Panc1 (cell line): ENCODE results near the gene WDR82. TPM values are rescaled to one million over a fixed set of nuclear protein-coding genes. Genes with fewer than 3 reads are reported as not detected.

Experiments used
- ATAC-seq: fragments of 200-7000 bp; cut with Tn5 transposase; 2 replicates; pipeline ENCODE4 v1.9.1; 2020; ENCODE audit warnings: mild to moderate bottlenecking, moderate library complexity
- BruUV-seq: library from RNA; stranded (reverse); fragments of 400-500 nt; replicated peaks from 2 replicates; lab custom pipeline; 2021; lab: Mats Ljungman, UMichigan
- CTCF ChIA-PET: fragments of 300-600 bp; sonication (Branson Sonifier 250); formaldehyde crosslinking; loops from one replicate; lab custom pipeline; 2022; ENCODE audit warnings: antibody characterized with exemption; lab: Charles Lee
- POLR2A ChIA-PET: fragments of 300-600 bp; sonication (Branson Sonifier 250); formaldehyde crosslinking; loops from one replicate; lab custom pipeline; 2022; ENCODE audit warnings: antibody characterized with exemption; lab: Charles Lee
- DNase-seq: peaks from one replicate; pipeline ENCODE4 v3.0.0-alpha.2; 2010; ENCODE audit warnings: low read depth, low spot score
- H3K27ac ChIP-seq: 2 replicates; pipeline ENCODE4 v1.5.1; 2011; ENCODE audit warnings: mild to moderate bottlenecking, low read length, inconsistent platforms
- H3K27me3 ChIP-seq: fragments of 200-500 bp; sonication (Bioruptor generic); 2 replicates; pipeline ENCODE4 v1.6.0; 2014; ENCODE audit warnings: low read length, inconsistent platforms; ENCODE audit not compliant: control insufficient read depth, insufficient read depth
- H3K36me3 ChIP-seq: fragments of 200-500 bp; sonication (Bioruptor generic); 2 replicates; pipeline ENCODE4 v1.5.1; 2014; ENCODE audit warnings: inconsistent platforms, mild to moderate bottlenecking, low read length, moderate library complexity; ENCODE audit not compliant: control insufficient read depth, insufficient read depth
- H3K4me1 ChIP-seq: 2 replicates; pipeline ENCODE4 v1.5.1; 2011; ENCODE audit warnings: inconsistent platforms, mild to moderate bottlenecking, low read length, moderate library complexity; ENCODE audit not compliant: control insufficient read depth, insufficient read depth
- H3K4me3 ChIP-seq, 2 experiments: 2 replicates each; pipeline ENCODE4 v1.5.1; 2011 to 2012; ENCODE audit warnings: low read depth in 2 of 2, low read length in 2 of 2, mild to moderate bottlenecking in 2 of 2, inconsistent platforms in 1 of 2, moderate library complexity in 1 of 2
- H3K9me3 ChIP-seq: fragments of 200-500 bp; sonication (Bioruptor generic); 2 replicates; pipeline ENCODE4 v1.5.1; 2014; ENCODE audit warnings: low read depth, mild to moderate bottlenecking, inconsistent platforms, low read length, moderate library complexity; ENCODE audit not compliant: control insufficient read depth, insufficient read depth
- CTCF ChIP-seq: fragments of 450-650 bp; IDR thresholded peaks from 2 replicates; pipeline ENCODE4 v1.5.1; 2017; ENCODE audit warnings: mild to moderate bottlenecking
- POLR2AphosphoS5 ChIP-seq: IDR thresholded peaks from 2 replicates; pipeline ENCODE4 v1.6.1; 2012; ENCODE audit warnings: mild to moderate bottlenecking, low read depth, low read length, moderate library complexity
- REST ChIP-seq, 2 experiments: IDR thresholded peaks; 2 replicates each; pipeline ENCODE4 v1.6.1; 2011 to 2012; ENCODE audit warnings: low read depth in 2 of 2, control low read depth in 1 of 2, low read length in 1 of 2, mild to moderate bottlenecking in 1 of 2, moderate library complexity in 1 of 2; ENCODE audit not compliant: insufficient read depth in 1 of 2
- SIN3A ChIP-seq: IDR thresholded peaks from 2 replicates; pipeline ENCODE4 v1.6.1; 2012; ENCODE audit warnings: low read depth, mild to moderate bottlenecking, low read length, moderate library complexity, borderline replicate concordance; ENCODE audit not compliant: insufficient read depth
- TCF7L2 ChIP-seq: IDR thresholded peaks from 2 replicates; pipeline ENCODE4 v1.6.1; 2011; ENCODE audit warnings: mild to moderate bottlenecking, low read depth, low read length, inconsistent platforms
- in situ Hi-C: cut with HindIII; loops from 2 replicates; pipeline ENCODE4 v1.10.0; 2016; ENCODE audit warnings: low sequenced_read_pairs, low pct_unique_long_range_greater_than_20kb
- intact Hi-C: fragments of 100-400 bp; cut with micrococcal nuclease; formaldehyde crosslinking; loops from one replicate; pipeline ENCODE4 v1.10.0; 2022; ENCODE audit not compliant: unreplicated experiment
- total RNA-seq: library from RNA; stranded (reverse); gene quantifications from one replicate; pipeline ENCODE4 v1.2.1, GENCODE V29; 2021; ENCODE audit not compliant: unreplicated experiment

WDR82 gene
- total RNA-seq, 1 experiment from 2014 or later = 57.9 TPM

GRCh38 chr3:52242039-52242438 is 36.4 kb downstream of the WDR82 start:
- intact Hi-C loops = no loop called here
- peaks cover 17% of the 10 kb centered on the region for H3K4me1 ChIP-seq
- CTCF ChIA-PET = no interaction called here
- no peaks in the 10 kb centered on the region for H3K27me3 ChIP-seq
- H3K36me3 ChIP-seq = peaks cover 7% of the 10 kb centered on the region; the same call in 1 of the 2 replicates
- POLR2A ChIA-PET = interaction anchor here (0.6 kb wide), 1 partner anchor 23 kb away, joined by 5 read pairs; no protein-coding TSS in a partner anchor
- TF ChIP-seq TCF7L2 (no peak), REST (IDR thresholded peaks at IDR 0.05; ENCODE audit: insufficient read depth in 1 of 2, low read depth in 2 of 2, low read length in 1 of 2) (no peak), CTCF (no peak), SIN3A (no peak), POLR2AphosphoS5 (no peak)
- no peaks in the 10 kb centered on the region for H3K9me3 ChIP-seq
- no peak for DNase-seq
- no peak overlapping the region for H3K4me3 ChIP-seq
- ATAC-seq = no peak
- in situ Hi-C loops = no loop called here
- no TSS peak for BruUV-seq
- peak overlapping the region; percentile 44; the same call in 1 of the 2 replicates for H3K27ac ChIP-seq

- no peak for ATAC-seq
Measured at GRCh38 chr3:52240886-52241370, 37.5 kb downstream of the WDR82 start.

More at GRCh38 chr3:52240886-52241370, 37.5 kb downstream of the WDR82 start:
- Histone ChIP-seq H3K4me1 (peaks cover 25% of the 10 kb centered on the region), H3K36me3 (peaks cover 7% of the 10 kb centered on the region; the same call in 1 of the 2 replicates), H3K4me3 (no peak overlapping the region), H3K27me3 (no peaks in the 10 kb centered on the region), H3K27ac (peak overlapping the region; percentile 81; the same call in 1 of the 2 replicates), H3K9me3 (no peaks in the 10 kb centered on the region)
- ChIA-PET CTCF (interaction anchor here (0.6 kb wide), 2 partner anchors 184 to 196 kb away, joined by 3 to 5 read pairs; no protein-coding TSS in a partner anchor), POLR2A (interaction anchor here (0.5 to 0.6 kb wide), 3 partner anchors 37 to 155 kb away, joined by 3 to 9 read pairs (median 3); partner anchors contain the start of gene WDR82)
- TF ChIP-seq SIN3A (no peak), CTCF (no peak)
- no peak for DNase-seq
- intact Hi-C loops (no loop called here), in situ Hi-C loops (no loop called here)
- BruUV-seq = no TSS peak
